ENCODE measurements around the gene APOBEC3A.

Gene APOBEC3A

GRCh38 chr22:38953091-38953490 is 4.3 kb upstream of the APOBEC3A start:
- no peak for TF ChIP-seq CTCF (IDR thresholded peaks at IDR 0.05; ENCODE audit: borderline replicate concordance, insufficient read depth, low read depth, low read length)
- no peak overlapping the region for H3K4me3 ChIP-seq (ENCODE audit: low read depth, low read length)

- no peak overlapping the region for H3K4me3 ChIP-seq (ENCODE audit: low read depth, low read length)
- TF ChIP-seq CTCF (IDR thresholded peaks at IDR 0.05; ENCODE audit: borderline replicate concordance, insufficient read depth, low read depth, low read length): no peak
Observed at GRCh38 chr22:38953577-38954413, 3.6 kb upstream of the APOBEC3A start.

GRCh38 chr22:38954414-38955043 is 2.9 kb upstream of the APOBEC3A start:
- no peak for TF ChIP-seq CTCF (IDR thresholded peaks at IDR 0.05; ENCODE audit: borderline replicate concordance, insufficient read depth, low read depth, low read length)

GRCh38 chr22:38955250-38955905 is 2.0 kb upstream of the APOBEC3A start:
- no peak overlapping the region for H3K4me3 ChIP-seq (ENCODE audit: low read depth, low read length)

More at GRCh38 chr22:38954414-38955043, 2.9 kb upstream of the APOBEC3A start:
- no peak overlapping the region for H3K4me3 ChIP-seq (ENCODE audit: low read depth, low read length)

GRCh38 chr22:38955926-38956325 is 1.5 kb upstream of the APOBEC3A start:
- no peak for TF ChIP-seq CTCF (IDR thresholded peaks at IDR 0.05; ENCODE audit: borderline replicate concordance, insufficient read depth, low read depth, low read length)
- no peak overlapping the region for H3K4me3 ChIP-seq (ENCODE audit: low read depth, low read length)

More at GRCh38 chr22:38955250-38955905, 2.0 kb upstream of the APOBEC3A start:
- TF ChIP-seq CTCF (IDR thresholded peaks at IDR 0.05; ENCODE audit: borderline replicate concordance, insufficient read depth, low read depth, low read length): no peak

- H3K4me3 ChIP-seq (ENCODE audit: low read depth, low read length): no peak overlapping the region
- no peak for TF ChIP-seq CTCF (IDR thresholded peaks at IDR 0.05; ENCODE audit: borderline replicate concordance, insufficient read depth, low read depth, low read length)
Observed at GRCh38 chr22:38956551-38956950, 858 bp upstream of the APOBEC3A start.

All from GM12875 (cell line).